Hypothalamus (tissue), 51 donors: ENCODE results near the gene LONP2.
"Not testable (repeated sequence)": the region's sequence is repeated elsewhere in the genome, so short reads cannot be mapped to it uniquely, and the experiment has no call there.

Source experiments
- DNase-seq, 51 donors: peaks; one replicate each; lab custom pipeline; 2025; lab: John Stamatoyannopoulos, UW

The LONP2 gene

DNA sequence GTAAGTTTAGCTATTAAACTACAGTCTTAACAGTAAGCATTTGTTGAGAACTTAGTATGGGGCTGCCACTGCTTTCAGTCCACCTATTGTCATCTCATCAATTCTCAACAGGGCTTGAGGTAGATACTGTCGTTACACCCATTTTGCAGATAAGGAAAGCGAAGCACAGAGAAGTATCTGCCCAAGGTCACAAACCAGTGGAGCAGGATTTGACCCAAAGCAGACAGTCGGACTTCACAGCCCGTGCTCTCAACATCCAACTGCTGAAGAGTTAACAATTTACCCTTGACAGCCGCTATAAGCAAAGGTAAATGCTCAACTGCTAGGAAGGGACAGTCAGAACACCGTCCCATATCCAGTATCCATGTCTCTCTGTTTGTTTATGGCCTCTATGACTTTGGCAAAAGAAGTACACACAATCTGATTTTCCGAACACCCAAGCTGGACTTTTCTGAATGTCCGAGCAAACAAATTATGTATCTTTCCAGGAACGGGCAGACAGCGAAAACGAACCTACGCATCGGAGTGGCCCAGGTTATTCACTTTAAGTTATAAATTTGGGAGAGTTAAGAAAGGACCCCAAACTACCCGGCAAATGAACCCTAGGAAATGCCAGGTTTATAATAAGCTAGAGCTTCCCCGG lies 139.9 kb downstream of the LONP2 start:
- peak in 4 of 51 donors; percentile 7 to 28 (median 11) for DNase-seq

- DNase-seq = peak in 44 of 51 donors; percentile 14 to 79 (median 49)
Observed at GRCh38 chr16:48384520-48385252, 140.6 kb downstream of the LONP2 start.

DNA sequence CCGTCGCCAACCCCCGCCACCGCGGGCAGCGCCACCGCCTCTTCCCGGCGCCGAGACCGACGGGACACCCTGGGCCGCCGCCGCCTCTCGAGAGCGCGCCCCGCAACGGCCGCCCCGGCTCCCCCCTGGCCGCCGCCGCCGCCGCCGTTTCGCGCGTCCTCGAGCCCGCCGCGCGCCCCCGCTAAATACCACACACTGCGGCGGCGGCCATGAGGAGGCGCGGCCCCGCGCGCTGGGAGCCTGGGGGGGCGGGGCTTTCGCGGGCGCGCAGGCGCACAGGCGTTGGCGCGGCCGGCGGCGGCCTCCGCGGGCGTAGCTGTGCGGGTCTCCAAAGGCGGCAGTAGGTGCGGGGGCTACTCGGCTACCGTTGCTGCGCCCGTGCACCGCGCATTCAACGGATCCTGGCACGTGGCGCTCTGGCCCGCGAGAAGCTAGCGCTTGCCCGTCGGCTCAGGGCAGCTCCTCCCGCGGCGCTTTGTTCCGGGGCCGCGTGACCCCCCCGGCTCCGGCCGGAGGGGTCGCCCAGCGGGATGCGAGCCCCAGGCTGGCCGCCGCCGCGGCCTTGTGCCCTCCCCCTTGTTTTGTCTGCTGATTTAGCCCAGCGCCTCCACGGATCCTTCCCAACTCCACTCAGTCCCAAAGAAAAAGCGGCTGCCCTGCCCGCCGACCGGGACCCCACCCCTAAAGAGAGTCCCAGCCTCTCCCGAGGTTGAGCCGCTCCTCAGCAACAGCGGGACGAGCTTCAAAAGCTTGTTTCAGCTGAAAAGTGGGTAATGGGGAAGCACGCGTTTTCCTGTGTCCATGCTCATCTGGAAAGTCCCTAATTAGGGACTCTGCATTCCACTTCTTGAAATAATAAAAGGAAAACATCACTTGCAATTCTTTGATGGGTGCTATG lies 141.4 kb downstream of the LONP2 start, which contains the start of gene SIAH1:
SIAH1 (minus strand) TSS at position 161 of the 898 bp plus-strand sequence. CDS start 22,985 bp downstream, outside the sequence.
- DNase-seq = peak; percentile 18 to 91 (median 71)

GRCh38 chr16:48386559-48387312 lies 142.6 kb downstream of the LONP2 start:
- DNase-seq = no peak

DNA sequence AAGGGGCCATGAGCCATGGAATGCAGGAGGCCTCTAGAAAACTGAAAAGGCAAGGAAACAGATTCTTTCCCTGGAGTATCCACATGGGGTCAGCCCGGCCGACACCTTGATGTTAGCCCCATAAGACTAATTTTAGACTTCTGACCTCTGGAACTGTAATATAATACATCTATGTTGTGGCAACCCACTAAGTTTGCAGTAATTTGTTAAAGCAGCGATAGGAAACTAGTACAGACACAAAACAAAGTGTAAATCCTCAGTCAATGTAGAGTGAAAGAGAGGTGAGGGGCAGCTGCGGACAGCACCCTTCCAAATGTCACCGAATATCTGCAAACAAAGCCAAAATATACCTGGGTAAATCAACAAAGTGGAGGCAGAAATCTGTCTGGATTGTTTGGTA lies 148.3 kb downstream of the LONP2 start:
- no peak for DNase-seq

- DNase-seq = peak in 41 of 51 donors; percentile 7 to 84 (median 54)
Observed at GRCh38 chr16:48393485-48394354, 149.6 kb downstream of the LONP2 start.

DNA sequence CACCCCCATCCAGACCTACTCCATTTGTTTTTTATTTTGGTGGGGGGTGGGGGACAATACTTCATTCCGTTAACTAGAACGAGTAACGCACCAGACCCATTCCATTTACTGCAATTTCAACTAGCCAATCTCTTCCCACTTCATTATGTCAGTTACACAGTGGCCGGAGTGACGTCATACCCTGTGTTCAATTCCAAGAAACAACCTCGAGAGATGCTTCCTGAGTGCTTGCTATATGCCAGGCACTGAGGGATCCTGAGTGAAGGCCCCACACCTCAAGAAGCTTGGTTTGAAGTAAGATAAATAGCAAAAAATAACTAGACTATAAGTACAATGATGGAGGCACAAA lies 150.2 kb downstream of the LONP2 start:
- peak in 2 of 51 donors; percentile 21 to 51 for DNase-seq

DNA sequence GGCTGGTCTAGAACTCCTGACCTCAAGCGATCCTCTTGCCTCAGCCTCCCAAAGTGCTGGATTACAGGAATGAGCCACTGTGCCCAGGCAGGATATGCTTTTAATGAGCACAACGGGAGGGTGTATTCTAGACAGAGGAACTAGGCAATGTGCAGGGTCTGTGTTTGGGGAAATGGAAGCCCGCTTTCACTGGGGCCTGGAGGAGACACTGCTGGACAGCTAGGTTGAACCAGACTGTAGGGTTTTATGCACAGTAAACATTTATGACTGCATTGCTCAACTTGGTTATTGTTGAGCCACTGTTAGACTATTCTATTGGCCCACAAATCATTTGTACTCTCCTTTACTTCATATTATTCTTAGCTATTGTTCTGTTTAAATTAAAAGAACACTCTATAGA lies 151.3 kb downstream of the LONP2 start:
- DNase-seq = peak in 1 of 51 donors; percentile 4

- DNase-seq = not testable (repeated sequence)
Observed at GRCh38 chr16:48402547-48402946, 158.4 kb downstream of the LONP2 start.

DNA sequence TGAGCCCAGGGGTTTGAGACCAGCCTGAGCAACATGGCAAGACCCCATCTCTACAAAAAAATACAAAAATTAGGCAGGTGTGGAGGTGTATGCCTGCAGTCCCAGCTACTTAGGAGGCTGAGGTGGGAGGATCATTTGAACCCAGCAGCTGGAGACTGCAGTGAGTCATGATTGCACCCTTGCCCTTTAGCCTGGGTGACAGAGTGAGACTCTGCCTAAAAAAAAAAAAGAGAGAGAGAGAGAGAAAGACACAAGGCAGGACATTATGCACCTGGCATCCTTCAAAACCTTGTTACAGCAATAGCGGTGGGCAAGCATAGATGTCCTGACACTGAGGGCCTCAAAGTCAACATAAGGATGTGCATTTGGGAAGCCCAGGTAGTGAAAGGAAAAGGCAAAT lies 161.1 kb downstream of the LONP2 start:
- DNase-seq = no peak

DNA sequence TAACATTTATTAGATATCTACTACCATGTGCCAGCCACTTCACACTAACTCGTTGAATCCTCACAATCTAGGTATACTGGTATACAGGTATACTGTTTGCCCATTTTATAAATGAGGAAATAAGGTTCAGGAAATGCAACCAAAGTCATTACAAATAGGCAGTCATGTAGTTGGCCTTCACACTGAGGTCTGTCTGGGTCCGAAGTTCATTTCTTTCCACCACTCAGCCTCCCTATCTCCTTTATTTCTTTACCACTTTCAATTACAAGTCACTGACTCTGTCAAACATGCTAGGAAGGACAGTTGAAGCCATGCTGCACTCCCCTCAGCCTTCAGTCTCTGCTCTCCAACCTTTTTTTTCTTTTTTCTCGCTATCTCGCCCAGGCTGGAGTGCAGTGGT lies 161.8 kb downstream of the LONP2 start:
- DNase-seq = no peak
